Measurements from ENCODE around the gene BACE2. TPM values are rescaled to one million over a fixed set of nuclear protein-coding genes. Genes with fewer than 3 reads are reported as not detected.

The BACE2 gene
- total RNA-seq, 2 experiments from 2014 or later, result 2.0 to 2.2 TPM

DNA sequence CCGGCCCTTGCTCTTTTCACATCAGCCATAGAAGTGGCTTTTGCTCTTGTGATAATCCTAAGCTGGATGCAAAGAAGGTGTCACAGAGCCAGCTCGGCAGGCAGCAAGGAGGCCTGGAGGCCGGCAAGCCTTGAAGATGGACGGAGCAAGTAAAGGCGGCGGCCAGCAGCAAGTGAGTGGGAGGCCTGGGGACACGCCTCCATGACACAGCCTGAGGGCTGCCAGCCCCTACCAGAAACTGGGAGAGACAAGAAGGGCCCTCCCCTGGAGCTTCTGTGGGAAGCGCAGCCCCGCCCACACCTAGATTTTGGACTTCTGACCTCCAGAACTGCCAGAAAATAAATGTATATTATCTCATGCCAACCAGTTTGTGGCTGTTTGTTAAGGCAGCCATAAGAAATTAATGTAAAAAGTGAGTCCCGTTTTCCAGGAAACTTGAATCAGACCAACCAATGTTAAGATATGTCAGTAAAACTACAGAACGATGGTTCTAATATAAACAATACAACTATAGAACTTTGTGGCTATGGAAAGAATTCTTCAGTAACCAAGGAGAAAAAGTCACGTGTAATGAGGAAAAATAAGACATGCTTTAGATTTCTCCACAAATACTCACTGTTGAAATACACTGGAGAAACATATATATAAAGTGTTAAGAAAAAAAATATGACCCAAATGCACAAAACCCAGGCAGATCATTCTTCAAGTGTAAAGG is 49.9 kb downstream of the BACE2 start:
- POLR2A ChIA-PET, result no interaction called here
- H3K9me3 Mint-ChIP-seq, result no peaks in the 10 kb centered on the region

DNA sequence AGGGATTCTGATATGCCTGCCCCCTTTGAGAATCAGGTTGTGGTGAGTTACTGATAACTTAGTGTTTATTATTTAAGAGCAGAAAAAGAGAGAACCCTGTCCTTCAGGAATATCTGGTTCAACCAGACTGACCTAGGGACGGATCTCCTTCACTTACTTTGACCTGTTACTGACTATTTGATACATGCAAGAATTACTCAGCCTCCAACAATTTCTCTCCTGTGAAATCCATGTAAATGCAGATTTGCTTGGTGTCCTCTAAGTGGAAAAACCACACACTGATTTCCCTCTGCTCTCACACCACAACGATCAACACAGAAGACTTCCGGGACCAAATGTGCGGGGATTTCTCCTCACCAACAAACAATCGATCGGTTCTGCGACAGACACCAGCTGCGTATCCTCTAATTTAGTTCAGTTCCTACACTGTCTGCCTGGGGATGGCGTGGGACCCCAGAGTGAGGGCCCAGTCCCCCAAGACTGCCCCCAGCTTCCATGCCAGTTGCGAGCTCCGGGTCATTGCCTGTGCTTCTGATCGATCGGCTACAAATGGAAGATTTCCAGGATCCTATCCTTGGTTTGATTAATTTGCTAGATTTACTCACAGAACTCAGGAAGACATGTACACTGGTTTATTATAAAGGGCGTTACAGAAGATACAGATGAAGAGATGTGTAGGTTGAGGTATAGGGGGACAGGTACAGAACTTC is 51.7 kb downstream of the BACE2 start:
- no peaks in the 10 kb centered on the region for H3K9me3 Mint-ChIP-seq
- CTCF ChIA-PET, result no interaction called here
- no peak overlapping the region for H3K27ac Mint-ChIP-seq
- no peaks in the 10 kb centered on the region for H3K36me3 Mint-ChIP-seq (ENCODE audit: low read depth)
- H3K4me1 Mint-ChIP-seq, result no peaks in the 10 kb centered on the region
- H3K27me3 Mint-ChIP-seq, result peaks cover 9% of the 10 kb centered on the region
- H3K4me3 Mint-ChIP-seq, result no peak overlapping the region
- POLR2A ChIA-PET, result no interaction called here
- no peak for DNase-seq

More for the DNA sequence above, 49.9 kb downstream of the BACE2 start:
- no peaks in the 10 kb centered on the region for H3K4me1 Mint-ChIP-seq
- no peak for DNase-seq
- CTCF ChIA-PET, result no interaction called here
- no peak overlapping the region for H3K27ac Mint-ChIP-seq
- H3K27me3 Mint-ChIP-seq, result peaks cover 13% of the 10 kb centered on the region
- no peaks in the 10 kb centered on the region for H3K36me3 Mint-ChIP-seq (ENCODE audit: low read depth)
- H3K4me3 Mint-ChIP-seq, result no peak overlapping the region

DNA sequence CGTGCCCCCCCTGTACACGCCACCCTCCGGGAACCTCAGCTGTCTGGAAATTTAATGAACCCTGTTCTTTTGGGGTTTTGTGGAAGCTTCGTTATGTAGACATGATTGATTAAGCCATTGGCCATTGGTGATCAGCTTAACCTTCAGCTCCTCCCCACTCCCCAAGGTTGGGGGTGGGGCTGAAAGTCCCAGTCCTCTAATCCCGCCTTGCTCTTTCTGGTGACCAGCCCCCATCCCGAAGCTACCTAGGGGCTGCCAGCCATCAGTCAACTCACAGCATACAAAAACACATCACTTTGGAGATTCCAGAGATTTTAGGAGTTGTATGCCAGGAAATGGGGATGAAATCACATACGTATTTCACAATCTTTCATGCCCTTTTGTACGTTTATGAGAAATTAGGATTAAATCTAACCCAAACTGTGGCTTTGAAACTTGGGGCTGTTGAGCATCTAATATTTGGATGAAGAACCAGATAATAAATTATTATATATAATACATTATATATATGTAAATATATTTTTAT is 52.3 kb downstream of the BACE2 start:
- H3K9me3 Mint-ChIP-seq, result no peaks in the 10 kb centered on the region
- H3K4me3 Mint-ChIP-seq, result no peak overlapping the region
- peaks cover 6% of the 10 kb centered on the region for H3K27me3 Mint-ChIP-seq
- POLR2A ChIA-PET, result no interaction called here
- DNase-seq, result no peak
- no peaks in the 10 kb centered on the region for H3K4me1 Mint-ChIP-seq
- H3K27ac Mint-ChIP-seq, result no peak overlapping the region
- no peaks in the 10 kb centered on the region for H3K36me3 Mint-ChIP-seq (ENCODE audit: low read depth)
- CTCF ChIA-PET, result no interaction called here

DNA sequence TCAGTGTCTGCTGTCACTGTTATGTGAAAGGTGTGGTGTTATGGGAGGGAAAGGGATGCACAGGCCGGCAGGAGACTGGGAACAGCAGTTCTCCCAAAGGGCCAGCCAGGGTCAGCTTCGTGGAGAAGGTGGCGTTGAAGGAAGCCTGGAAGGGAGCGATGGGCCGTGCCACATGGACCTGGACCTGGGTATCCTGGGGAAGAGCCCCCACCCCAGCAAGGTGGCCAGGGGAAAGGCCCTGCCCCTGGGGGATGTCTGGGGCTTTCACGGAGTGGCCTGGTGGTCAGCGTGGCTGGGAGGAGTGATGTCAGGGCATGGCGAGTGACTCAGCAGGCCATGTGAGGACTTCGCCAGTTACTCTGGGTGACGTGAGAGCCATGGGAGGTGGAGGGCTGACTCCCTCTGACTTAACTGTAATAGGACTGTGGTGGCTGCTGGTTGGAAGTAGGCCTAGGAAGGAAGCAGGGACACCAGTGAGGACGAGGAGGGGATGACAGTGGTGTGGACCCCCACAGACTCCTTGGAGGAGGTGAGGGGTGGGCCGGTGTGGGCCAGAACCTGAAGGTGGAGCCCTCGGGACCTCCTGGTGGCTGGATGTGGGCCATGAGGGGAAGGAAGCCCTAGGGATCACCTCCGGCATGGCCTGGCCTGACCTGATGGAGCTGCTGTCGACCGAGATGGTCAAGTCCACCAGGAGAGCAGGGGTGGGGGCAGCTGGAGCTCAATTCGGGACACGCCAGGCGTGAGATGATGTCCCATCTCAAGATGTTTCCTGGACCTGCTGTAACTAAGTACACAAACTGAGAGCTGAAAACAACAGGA is 54.5 kb downstream of the BACE2 start:
- Mint-ChIP-seq H3K36me3 (ENCODE audit: low read depth) (no peaks in the 10 kb centered on the region), H3K4me1 (peaks cover 2% of the 10 kb centered on the region), H3K27ac (no peak overlapping the region), H3K27me3 (no peaks in the 10 kb centered on the region), H3K4me3 (no peak overlapping the region), H3K9me3 (no peaks in the 10 kb centered on the region)
- DNase-seq, result no peak
- POLR2A ChIA-PET, result interaction anchor here (0.5 kb wide), 1 partner anchor 7 kb away, joined by 3 read pairs; no protein-coding TSS in a partner anchor
- CTCF ChIA-PET, result no interaction called here

DNA sequence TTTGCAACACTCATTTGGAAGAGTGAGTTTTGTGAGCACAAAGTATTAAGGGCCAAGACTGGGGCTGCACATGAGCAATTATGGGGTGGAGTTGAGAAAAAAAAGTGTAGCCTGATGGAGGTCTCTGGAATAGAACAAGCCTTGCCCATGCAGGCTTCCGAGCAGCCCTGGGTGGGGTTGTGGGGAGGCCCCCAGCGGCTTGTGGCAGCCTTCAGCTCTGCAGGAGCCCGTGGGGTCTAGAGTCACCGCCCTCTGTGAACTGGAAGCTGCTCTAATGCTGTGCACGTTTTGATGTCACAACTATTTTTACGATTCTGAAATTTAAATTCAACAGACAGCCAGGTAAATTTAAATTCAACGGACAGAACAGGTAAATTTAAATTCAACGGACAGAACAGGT is 58.9 kb downstream of the BACE2 start:
- POLR2A ChIA-PET, result no interaction called here
- H3K9me3 Mint-ChIP-seq, result peaks cover 2% of the 10 kb centered on the region
- peaks cover 4% of the 10 kb centered on the region for H3K4me1 Mint-ChIP-seq
- no peak for DNase-seq
- H3K27ac Mint-ChIP-seq, result no peak overlapping the region
- H3K36me3 Mint-ChIP-seq (ENCODE audit: low read depth), result no peaks in the 10 kb centered on the region
- CTCF ChIA-PET, result no interaction called here
- peaks cover 7% of the 10 kb centered on the region for H3K27me3 Mint-ChIP-seq
- H3K4me3 Mint-ChIP-seq, result no peak overlapping the region

DNA sequence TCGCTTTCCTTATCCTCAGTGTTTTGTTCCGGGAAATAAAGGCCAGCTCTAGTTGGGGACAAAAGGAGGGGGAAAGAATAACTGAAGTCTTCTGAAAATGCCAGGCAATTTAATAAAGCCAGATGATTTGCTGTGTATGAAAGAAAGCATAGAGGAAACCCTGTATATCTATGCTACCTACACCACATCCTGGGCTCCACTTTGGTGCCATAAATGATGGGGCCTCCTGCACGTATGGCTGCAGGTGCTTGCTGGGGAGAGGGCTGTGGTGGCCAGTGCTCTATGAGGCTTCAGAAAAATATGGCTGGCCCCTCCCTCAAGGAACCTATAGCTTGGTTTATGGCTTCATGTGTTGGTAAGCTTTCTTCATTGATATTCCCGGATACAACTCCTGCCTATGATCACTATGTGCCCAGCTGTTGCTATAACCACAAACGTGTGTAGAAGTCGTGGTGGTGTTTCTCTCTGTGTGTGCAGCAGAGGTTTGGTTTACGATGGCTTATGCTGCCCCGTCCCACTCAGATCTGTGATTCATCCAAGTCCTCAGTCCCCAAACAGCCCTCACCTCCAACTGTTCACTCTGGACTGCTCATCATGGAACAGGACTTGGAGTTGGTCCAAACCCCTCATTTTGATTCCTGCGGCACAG is 59.5 kb downstream of the BACE2 start:
- no peak overlapping the region for H3K27ac Mint-ChIP-seq
- CTCF ChIA-PET, result no interaction called here
- no peak overlapping the region for H3K4me3 Mint-ChIP-seq
- H3K36me3 Mint-ChIP-seq (ENCODE audit: low read depth), result no peaks in the 10 kb centered on the region
- POLR2A ChIA-PET, result no interaction called here
- H3K9me3 Mint-ChIP-seq, result peaks cover 2% of the 10 kb centered on the region
- peaks cover 7% of the 10 kb centered on the region for H3K27me3 Mint-ChIP-seq
- no peak for DNase-seq
- H3K4me1 Mint-ChIP-seq, result peaks cover 4% of the 10 kb centered on the region

DNA sequence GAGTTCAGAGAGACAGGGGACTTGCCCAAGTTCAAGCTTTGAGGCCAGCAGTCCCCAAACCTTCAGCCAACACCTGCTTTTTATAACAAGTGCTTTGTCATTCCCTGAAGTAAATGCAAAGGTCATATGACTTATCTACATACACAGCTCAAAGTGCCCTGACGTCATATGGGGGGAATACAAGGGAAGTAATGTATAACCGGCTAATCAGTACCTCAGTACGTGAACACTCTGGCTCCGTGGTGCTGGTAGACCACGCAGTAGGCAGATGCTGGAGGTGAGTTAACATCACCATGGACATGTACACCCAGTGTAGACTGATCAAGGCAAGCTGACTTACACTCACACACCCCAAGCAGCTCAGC is 60.0 kb downstream of the BACE2 start:
- no peak for DNase-seq
- POLR2A ChIA-PET, result no interaction called here
- Mint-ChIP-seq H3K27me3 (peaks cover 7% of the 10 kb centered on the region), H3K9me3 (peaks cover 2% of the 10 kb centered on the region), H3K27ac (no peak overlapping the region), H3K4me3 (no peak overlapping the region), H3K4me1 (peaks cover 4% of the 10 kb centered on the region), H3K36me3 (ENCODE audit: low read depth) (no peaks in the 10 kb centered on the region)
- CTCF ChIA-PET, result no interaction called here

DNA sequence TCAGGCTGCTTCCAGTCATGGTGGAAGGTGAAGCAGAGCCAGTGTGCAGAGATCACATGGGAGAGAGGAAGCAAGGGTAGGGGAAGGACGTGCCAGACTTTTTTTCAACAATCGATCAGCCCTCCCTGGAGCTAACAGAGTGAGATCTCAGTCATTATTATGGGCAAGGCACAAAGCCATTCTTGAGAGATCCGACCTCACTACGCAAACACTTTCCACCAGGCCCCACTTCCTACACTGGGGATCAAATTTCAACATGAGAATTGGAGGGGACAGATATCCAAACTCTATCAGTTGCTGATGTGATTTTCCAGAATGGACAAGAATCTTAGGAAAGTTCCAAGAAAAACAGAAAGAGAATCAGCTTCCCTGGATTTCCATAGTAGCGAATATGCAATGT is 60.5 kb downstream of the BACE2 start:
- H3K4me1 Mint-ChIP-seq, result peaks cover 4% of the 10 kb centered on the region
- DNase-seq, result no peak
- H3K27me3 Mint-ChIP-seq, result peaks cover 7% of the 10 kb centered on the region
- H3K36me3 Mint-ChIP-seq (ENCODE audit: low read depth), result no peaks in the 10 kb centered on the region
- no peak overlapping the region for H3K27ac Mint-ChIP-seq
- CTCF ChIA-PET, result no interaction called here
- POLR2A ChIA-PET, result no interaction called here
- H3K9me3 Mint-ChIP-seq, result peaks cover 2% of the 10 kb centered on the region
- H3K4me3 Mint-ChIP-seq, result no peak overlapping the region

DNA sequence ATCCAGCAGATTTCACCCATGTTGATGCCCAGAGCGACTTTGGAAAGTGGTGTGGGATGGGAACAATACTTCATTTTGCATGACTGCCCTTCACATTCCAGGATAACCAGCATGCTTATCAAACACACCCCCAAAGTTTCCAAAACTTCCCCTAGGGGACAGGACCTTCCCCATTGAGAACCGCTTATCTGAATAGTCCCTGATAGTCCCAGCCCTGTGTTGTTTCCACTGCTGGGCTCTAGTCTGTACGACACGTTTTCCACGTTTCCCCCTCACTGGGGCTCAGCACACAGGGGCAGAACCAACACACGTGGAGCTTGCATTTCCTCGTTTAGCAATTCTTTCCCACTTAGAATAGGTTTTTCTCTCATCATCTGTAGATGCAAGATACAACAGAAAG is 61.0 kb downstream of the BACE2 start:
- Mint-ChIP-seq H3K4me3 (no peak overlapping the region), H3K9me3 (peaks cover 2% of the 10 kb centered on the region), H3K27ac (no peak overlapping the region), H3K4me1 (peaks cover 4% of the 10 kb centered on the region), H3K27me3 (peaks cover 7% of the 10 kb centered on the region), H3K36me3 (ENCODE audit: low read depth) (no peaks in the 10 kb centered on the region)
- DNase-seq, result no peak
- ChIA-PET POLR2A (no interaction called here), CTCF (no interaction called here)

DNA sequence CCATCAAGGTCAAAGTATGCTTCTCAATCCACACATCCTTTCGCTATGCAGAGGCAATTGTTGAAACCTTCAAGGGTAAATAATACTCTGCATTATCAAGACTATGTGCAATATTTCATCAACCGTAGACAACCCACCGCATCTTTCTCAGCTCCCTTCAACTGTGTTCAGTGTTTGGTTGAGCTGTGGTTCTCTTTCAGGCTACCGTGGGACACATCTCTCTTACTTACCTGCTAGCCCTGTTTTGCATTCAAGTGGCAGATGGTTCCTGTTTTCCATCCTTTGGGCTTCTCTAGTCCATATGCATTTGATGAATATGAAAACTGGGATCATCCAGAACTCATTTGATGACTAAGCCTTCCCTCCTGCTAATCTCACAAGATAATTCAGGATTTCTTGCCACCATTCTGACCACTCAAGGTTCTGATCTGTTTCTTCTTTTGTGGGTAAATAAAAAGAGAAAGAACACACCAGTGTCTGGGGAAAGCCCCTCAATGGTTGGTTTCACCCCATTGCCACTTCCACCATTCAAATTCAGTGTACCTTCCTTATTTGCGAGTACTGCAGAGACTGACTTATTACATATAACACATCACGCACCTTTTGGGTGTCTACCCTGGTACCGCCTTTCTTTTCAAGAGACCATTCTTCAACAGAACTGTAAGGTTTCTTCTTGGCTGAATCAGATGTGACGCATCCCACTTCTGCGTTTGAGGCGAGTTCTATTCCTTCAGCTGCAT is 61.7 kb downstream of the BACE2 start:
- Mint-ChIP-seq H3K4me3 (no peak overlapping the region), H3K27me3 (peaks cover 7% of the 10 kb centered on the region), H3K27ac (no peak overlapping the region), H3K4me1 (peaks cover 4% of the 10 kb centered on the region), H3K9me3 (peaks cover 2% of the 10 kb centered on the region), H3K36me3 (ENCODE audit: low read depth) (no peaks in the 10 kb centered on the region)
- ChIA-PET POLR2A (no interaction called here), CTCF (no interaction called here)
- DNase-seq, result no peak

DNA sequence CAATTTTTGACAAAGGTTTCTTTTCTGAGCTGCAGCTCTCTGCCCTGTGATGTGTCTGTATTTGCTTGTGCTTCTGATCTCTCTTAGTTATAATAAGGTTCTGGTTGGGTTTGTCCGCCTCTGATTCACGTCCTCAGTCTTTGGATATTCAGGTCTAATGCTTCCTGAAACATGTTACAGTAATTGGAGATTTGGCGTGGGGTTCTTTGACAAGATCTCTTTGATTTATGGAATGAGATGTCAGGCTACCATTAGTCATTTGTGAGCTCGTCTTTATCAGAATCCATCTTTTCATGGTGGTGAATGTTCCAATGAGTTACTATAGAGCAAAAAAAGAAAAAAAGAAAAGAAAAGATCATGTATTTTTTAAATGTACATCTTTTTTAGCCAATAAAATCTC is 62.5 kb downstream of the BACE2 start:
- peaks cover 4% of the 10 kb centered on the region for H3K4me1 Mint-ChIP-seq
- peaks cover 7% of the 10 kb centered on the region for H3K27me3 Mint-ChIP-seq
- H3K36me3 Mint-ChIP-seq (ENCODE audit: low read depth), result no peaks in the 10 kb centered on the region
- no peak overlapping the region for H3K4me3 Mint-ChIP-seq
- no peak overlapping the region for H3K27ac Mint-ChIP-seq
- ChIA-PET CTCF (no interaction called here), POLR2A (no interaction called here)
- H3K9me3 Mint-ChIP-seq, result peaks cover 2% of the 10 kb centered on the region
- DNase-seq, result no peak

DNA sequence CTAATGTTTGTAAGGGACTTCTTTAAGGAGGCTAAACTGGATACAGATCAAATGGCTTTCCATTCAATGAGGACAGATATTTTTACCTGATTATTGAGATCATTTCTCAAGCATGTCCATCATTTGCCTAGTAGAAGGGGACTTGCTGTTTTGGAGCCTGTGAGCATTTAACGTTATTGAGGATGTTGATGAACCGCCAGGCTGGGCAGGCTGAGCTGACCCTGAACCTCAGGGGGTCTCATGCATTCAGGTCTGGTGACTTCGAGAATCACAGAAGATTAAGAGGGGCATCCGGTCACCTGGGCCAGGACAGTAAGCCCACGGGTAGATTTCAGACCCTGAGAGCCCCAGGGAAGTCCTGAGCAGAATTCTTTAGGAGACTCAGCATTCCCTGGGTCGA is 63.1 kb downstream of the BACE2 start:
- Mint-ChIP-seq H3K36me3 (ENCODE audit: low read depth) (no peaks in the 10 kb centered on the region), H3K27ac (no peak overlapping the region), H3K4me3 (no peak overlapping the region), H3K27me3 (peaks cover 7% of the 10 kb centered on the region), H3K4me1 (peaks cover 4% of the 10 kb centered on the region), H3K9me3 (peaks cover 2% of the 10 kb centered on the region)
- no peak for DNase-seq
- ChIA-PET POLR2A (no interaction called here), CTCF (no interaction called here)

DNA sequence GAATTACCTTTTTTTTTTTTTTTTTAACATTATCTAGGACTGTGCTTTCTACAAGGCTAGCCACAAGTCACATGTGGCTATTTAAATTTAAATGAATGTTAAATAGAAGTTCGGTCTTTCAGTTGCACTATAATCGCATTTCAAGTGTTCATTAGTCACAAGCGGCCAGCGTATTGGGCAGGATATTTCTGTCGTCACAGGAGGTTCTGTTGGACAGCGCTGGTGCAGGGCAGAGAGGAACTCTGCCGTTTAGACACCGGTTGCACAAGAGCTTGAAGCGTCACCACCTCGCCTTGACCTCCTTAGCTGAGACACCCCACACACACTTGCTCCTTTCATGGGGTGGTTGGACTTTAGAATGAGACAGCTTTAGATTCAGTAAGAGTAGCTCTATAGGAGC is 64.1 kb downstream of the BACE2 start:
- CTCF ChIA-PET, result no interaction called here
- no peak for DNase-seq
- H3K4me1 Mint-ChIP-seq, result peaks cover 4% of the 10 kb centered on the region
- no peaks in the 10 kb centered on the region for H3K36me3 Mint-ChIP-seq (ENCODE audit: low read depth)
- peaks cover 2% of the 10 kb centered on the region for H3K9me3 Mint-ChIP-seq
- peaks cover 7% of the 10 kb centered on the region for H3K27me3 Mint-ChIP-seq
- H3K27ac Mint-ChIP-seq, result no peak overlapping the region
- POLR2A ChIA-PET, result no interaction called here
- no peak overlapping the region for H3K4me3 Mint-ChIP-seq

Measured in activated CD4-positive, alpha-beta memory T cell treated with anti-CD3 and anti-CD28 coated beads, Interleukin-2, amount 10 ng/mL, durations not matched to agents 7 days and 5 days (primary cell).